Stimulated activated CD8-positive, alpha-beta memory T cell treated with anti-CD3 and anti-CD28 coated beads, Interleukin-4, amount 100 ng/mL, for 48 hours (primary cell): ENCODE measurements around the gene ISG20.

Source experiments
- DNase-seq: peaks from one replicate; pipeline ENCODE4 v3.0.0-alpha.2; 2020

ISG20 gene

GRCh38 chr15:88655103-88655553, 16.3 kb downstream of the ISG20 start:
- no peak for DNase-seq

GRCh38 chr15:88655800-88656488, 17.1 kb downstream of the ISG20 start:
- no peak for DNase-seq

DNA sequence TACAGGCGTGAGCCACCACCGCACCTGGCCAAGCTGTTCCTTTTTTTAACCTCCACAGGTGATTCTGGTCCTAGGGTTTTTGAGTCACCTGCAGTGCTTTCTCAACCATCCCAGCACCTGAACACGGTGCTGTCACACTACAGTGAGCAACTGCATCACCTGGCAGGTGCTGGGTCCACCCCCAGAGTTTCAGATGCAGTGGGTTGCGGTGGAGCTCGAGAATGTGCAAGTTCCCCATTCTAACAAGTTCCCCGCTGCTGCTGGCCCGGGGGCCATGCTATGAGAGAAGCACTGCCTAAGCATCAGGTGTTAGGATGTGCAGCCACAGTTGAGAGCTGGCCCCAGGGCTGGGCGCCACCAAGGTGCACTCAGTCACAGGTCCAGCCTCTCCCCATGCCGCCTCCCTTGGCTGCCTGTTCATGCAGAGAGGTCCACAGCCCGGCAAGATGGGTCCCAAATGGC, 18.0 kb downstream of the ISG20 start:
- no peak for DNase-seq

GRCh38 chr15:88657326-88658069, 18.7 kb downstream of the ISG20 start:
- DNase-seq, result no peak

DNA sequence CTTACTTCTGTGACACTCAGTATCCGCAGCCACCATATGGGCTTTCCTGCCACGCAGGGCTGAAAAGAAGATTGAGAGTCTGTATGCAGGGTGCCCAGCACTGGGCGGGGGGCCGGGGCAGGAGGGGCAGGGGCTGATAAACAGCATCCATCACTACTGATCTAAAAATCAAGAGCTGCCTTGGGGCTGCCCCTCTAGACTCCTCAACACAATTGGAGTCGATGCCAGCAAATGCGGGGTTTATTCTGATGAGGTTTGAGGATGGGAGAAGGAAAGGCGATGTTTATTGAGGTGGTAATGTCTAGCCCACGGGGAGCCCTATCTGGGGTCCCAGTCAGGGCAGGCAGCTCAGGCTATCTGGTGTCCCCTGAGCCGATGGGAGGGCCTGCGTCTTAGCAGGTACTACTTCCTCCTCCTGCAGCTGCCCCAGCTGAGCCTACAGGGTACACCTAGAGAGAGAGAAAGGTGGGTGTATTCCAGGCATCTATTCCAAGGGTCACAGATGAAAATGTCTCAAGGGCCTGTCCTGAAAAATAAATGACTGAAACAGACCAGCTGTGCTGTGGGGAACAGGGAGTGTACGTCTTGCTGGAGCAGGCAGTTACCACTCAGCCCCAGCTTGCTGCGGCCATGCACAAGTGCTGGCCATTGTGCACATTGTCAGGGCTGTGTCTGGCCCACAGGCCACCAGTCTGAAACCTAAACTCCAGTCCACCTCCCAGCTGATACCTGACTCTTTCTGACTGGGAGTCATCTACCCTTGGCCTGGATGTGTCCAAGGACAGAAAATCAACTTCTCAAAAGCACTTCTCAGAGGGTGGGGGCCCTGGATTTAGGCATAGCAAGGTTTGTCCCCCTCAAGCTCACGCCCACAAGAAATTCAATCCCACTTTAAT, 19.5 kb downstream of the ISG20 start:
- no peak for DNase-seq

- peak; percentile 24 for DNase-seq
Observed at GRCh38 chr15:88658972-88659931, 20.4 kb downstream of the ISG20 start.

DNA sequence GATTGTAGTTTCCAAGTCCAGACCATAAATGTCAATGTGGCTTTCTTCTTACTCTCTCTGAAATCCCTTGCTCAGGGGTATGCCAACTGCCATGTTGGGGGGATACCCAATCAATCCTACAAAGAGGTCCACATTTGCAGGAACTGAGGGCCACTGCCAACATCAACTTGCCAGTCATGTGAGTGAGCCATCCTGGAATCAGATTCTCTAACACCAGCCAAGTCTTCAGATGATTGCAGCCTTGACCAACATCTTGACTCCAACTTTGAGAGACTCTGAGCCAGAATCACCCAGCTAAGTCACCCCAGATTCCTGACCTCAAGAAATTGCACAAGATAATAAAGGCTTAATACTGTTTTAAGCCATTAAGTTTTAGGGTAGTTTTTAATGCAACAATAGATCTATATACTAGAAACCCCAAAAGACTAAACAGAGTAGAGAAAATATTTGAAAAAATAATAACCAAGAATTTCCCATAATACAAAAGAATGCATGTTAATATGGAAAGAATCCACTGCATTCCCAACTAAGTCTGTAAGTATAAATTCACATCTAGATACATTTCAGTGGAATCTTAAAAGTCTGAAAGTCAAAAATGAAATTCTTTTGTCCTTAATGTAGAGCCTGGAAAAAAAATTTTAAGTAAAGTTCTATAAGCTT, 22.4 kb downstream of the ISG20 start:
- DNase-seq, result no peak

- DNase-seq, result no peak
Observed at GRCh38 chr15:88661761-88662556, 23.1 kb downstream of the ISG20 start.

DNA sequence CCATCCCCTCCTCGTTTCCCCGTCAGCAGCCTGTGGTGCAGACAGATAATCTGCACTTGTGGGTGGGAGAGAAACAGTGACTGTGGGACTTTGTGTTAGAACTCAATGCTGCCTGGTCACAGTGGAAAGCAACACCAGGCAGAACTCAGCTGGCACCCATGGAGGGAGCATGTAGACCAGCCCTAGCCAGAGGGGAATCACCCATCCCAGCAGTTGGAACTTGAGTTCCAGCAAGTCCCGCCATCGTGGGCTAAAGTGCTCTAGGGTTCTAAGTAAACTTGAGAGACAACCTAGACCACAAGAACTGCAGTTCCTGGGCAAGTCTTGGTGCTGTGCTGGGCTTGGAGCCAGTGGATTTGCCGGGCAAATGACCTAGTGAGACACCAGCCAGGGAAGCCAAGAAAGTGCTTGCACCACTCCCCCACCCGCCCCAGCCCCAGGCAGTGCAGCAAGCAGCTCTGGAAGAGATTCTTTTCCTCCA, 24.4 kb downstream of the ISG20 start:
- DNase-seq, result peak; percentile 18

DNA sequence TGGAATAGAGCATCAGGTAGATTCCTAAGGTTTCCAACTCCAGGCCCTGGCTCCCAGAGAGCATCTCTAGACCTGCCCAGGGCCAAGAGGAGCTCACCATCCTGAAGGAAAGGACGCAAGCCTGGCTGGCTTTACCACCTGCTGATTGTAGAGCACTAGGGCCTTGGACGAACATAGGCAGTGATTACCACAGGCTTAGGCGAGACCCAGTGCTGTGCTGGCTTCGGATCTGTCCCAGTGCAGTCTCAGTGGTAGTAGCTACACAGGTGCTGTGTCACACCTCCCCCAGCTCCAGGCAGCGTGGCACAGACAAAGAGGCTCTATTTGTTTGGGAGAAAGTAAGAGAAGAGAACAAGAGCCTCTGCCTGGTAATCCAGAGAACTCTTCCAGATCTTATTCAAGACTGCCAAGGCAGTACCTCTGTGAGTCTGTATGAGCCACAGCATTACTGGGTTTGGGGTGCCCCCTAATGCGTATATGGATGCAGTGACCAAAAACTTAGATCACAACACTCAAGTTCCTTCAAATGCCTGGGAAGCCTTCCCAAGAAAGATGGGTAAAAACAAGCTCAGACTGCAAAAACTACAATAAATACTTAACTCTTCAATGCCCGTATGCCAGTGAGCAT, 25.4 kb downstream of the ISG20 start:
- no peak for DNase-seq

- no peak for DNase-seq
Observed at GRCh38 chr15:88674661-88675060, 35.8 kb downstream of the ISG20 start.

DNA sequence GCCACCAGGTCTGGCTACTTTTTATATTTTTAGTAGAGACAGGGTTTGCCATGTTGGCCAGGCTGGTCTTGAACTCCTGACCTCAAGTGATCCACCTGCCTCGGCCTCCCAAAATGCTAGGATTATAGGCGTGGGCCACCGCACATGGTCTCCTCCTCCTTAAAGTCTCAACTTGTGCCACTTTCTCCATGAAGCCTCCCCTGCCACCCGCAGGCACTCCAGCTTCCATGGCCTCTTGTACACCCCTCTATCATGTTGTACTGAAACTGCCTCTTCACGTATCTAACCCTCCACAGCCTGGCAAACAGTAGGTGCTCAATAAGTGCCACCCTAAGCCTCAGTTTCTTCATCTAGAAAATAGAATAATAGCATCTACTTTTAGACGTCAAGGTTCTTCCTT, 39.9 kb downstream of the ISG20 start:
- DNase-seq, result no peak

GRCh38 chr15:88680241-88681001, 41.6 kb downstream of the ISG20 start:
- DNase-seq, result no peak

DNA sequence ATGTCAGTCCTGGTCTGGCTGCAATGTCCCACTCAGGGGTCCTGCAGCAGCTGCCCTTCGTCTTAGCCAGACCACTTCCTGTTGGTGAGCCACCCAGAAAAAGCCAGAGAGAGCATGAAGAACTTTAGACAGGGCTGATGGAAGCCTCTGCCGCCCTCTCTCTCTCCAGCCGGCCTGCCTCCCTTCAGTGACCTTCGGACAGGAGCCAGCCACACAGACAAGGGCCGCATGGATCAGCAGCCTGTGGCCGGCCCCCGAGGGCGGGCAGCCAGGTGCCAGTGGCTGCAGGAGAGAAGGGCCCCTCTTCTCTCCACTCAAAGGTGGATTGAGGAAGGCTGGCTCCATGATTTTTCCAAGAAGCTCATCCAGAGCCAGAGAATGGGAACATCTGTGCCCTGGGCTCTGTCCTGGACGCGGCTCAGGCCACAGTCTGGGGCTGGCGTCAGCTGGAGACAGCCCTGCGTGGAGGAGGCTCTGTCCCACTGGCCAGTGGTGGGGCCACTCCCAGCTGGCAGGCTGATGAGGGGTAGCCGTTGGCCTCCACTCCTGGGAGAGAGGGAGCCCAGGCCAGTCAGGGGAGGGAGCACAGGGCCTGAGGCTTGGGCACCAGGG, 42.9 kb downstream of the ISG20 start:
- DNase-seq, result no peak

- DNase-seq, result no peak
Observed at GRCh38 chr15:88684345-88684744, 45.5 kb downstream of the ISG20 start.

DNA sequence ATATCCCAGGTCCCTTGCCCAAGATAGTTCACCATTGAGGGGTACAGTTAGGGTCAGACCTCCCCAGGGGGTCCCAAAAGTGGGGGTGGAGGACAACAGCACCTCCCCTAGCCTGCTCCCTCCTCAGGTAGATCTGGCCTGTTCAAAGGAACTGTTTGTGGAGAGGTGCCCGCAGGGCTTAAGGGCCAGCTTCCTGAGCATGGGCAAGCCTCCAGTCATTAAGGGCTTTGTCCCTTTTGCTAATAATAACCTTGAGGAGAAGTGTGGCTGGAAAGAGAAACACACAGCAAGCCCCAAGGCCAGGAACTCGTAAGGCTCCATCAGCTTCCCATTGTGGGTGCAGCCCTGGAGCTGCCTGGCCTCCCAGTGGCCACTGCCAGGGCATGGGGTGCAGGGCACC, 47.4 kb downstream of the ISG20 start:
- no peak for DNase-seq

DNA sequence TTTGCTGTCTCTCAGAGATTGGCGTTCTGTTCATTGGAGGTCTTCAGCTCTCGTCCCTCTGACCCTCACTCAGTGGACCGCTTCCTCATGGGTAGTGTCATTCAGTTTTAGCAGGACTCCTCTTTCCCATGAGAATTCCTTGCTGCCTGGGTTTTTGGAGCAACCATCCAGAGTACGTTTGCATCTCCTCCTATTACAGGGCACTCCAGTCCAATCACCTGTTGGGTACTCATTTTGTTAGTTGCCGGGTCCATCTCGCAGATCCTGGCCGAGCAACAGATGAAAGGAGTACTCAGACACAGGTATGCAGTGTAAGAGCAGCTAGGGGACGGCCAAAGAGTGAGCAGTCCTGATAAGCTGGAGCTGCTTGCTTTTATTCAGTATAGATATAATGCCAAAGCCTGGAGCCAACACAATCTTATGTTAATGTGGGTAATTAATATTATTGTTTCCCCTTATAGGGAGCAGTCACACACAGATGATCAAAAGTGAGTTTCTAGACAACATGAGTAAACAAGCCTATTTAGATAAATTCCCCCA, 49.6 kb downstream of the ISG20 start:
- no peak for DNase-seq

DNA sequence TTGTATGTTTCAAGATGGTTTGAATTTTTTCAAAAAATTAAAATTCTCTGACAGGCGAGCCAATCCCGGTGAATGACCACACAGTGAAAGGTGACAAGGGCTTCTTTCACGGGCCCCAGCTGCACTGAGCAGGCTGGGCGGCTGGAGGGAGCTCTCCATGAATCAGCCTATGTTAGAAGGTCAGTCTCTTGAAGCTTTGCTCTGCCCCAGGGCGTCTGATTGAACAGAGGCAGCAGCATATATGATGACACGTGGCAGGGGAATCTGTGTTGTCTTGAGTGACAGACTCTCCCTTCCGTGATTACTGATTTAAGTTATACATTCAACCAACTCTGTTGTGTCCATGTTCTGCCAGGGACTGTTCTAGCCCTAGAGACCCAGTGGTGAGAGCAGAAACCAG, 51.5 kb downstream of the ISG20 start:
- no peak for DNase-seq

DNA sequence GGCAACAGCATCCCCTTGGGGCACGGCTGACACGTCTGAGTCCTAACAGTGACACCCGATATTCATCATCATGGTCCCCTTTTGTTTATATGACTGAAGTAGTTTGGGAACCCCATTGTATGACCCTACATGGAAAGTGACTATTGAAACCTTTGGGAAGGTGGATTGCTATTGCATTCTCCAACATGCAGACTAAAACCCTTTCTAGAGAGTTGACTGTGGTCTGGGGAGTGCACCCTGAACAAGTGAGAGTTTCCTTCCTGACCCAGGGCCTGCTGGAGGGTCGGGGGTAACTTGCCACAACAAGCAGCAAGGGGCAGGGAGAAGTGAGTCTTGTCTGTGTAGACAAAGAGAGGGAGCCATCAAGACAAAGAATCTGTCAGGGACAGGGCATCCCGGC, 54.4 kb downstream of the ISG20 start:
- peak; percentile 6 for DNase-seq
